Right lobe of liver (tissue), 4 donors: Measurements from ENCODE around the gene THSD7B.

Experiments
- POLR2A ChIP-seq: fragments of 450-650 bp; IDR thresholded peaks from one replicate; pipeline ENCODE4 v1.6.1; 2017; ENCODE audit warnings: antibody characterized with exemption, mild to moderate bottlenecking
- TF ChIP-seq, protein P1 (sequence below), 4 donors: fragments of 200-600 bp in 3 of 4; fragments of 450-650 bp in 1 of 4; IDR thresholded peaks; one replicate each; pipeline versions ENCODE4 v1.5.1 to v1.8.0; 2016 to 2022; ENCODE audit warnings: antibody characterized with exemption in 4 of 4, mild to moderate bottlenecking in 2 of 4
- donor health status: DM: no; HTN: no; CAD: no.
- donor health status: DM: no; HTN: no; CAD: no.
- donor health status: DM: no; HTN: yes; CAD: no.

DNA sequence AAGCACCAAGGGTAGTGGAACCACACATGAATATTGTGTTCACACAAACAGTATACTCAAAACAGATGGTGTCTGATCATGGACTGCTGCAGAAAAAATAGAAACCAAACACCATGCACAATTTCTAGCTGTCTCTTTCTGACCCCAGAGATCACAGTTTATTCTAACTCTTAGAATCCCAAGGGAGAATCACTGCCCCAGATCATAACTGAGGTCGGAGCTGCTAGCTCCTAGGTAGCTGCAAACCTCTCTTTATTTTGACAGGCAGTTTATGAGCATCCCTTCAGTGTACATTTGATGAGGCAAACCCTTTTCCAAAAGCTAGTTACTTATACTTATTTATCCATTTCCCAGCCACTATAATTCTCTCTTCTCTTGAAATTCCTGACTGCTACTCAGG is 759.8 kb downstream of the THSD7B start:
- TF ChIP-seq, protein P1, sequence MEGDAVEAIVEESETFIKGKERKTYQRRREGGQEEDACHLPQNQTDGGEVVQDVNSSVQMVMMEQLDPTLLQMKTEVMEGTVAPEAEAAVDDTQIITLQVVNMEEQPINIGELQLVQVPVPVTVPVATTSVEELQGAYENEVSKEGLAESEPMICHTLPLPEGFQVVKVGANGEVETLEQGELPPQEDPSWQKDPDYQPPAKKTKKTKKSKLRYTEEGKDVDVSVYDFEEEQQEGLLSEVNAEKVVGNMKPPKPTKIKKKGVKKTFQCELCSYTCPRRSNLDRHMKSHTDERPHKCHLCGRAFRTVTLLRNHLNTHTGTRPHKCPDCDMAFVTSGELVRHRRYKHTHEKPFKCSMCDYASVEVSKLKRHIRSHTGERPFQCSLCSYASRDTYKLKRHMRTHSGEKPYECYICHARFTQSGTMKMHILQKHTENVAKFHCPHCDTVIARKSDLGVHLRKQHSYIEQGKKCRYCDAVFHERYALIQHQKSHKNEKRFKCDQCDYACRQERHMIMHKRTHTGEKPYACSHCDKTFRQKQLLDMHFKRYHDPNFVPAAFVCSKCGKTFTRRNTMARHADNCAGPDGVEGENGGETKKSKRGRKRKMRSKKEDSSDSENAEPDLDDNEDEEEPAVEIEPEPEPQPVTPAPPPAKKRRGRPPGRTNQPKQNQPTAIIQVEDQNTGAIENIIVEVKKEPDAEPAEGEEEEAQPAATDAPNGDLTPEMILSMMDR (IDR thresholded peaks at IDR 0.05): no peak
- no peak for TF ChIP-seq POLR2A
